Hindlimb muscle (tissue), 1 donor: Measurements from ENCODE around the gene OR52I1. TPM values are rescaled to one million over a fixed set of nuclear protein-coding genes. Genes with fewer than 3 reads are reported as not detected.

Source experiments
- DNase-seq: peaks from one replicate; pipeline ENCODE4 v3.0.0-alpha.2; 2013
- polyA plus RNA-seq: library from polyadenylated mRNA; unstranded; fragments of 120-200 nt; gene quantifications from one replicate; pipeline ENCODE4 v1.2.1, GENCODE V29; 2013; ENCODE audit not compliant: insufficient read length

OR52I1 gene
- polyA plus RNA-seq: not detected

- DNase-seq: no peak
These were observed at the start of gene OR52I1 for GRCh38 chr11:4593739-4594138. Gene OR52I1, plus strand, starts transcription at chr11:4594039. Its CDS starts 0 bp downstream, at chr11:4594039.

DNA sequence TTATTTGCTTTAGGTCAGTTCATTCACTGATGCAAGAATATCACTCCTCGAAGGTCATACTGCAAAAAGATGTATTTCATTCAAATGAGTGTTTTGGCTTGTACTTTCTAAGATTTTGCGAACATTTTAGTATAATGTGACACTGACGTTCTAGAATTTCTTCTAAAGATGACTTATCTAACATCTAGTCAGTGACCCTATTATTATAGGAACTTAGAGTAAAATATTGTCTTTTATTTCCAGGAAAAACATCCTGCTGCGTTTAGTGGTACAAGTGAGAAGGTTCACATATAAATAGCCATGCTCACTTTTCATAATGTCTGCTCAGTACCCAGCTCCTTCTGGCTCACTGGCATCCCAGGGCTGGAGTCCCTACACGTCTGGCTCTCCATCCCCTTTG is 48.9 kb upstream of the OR52I1 start, which contains the start of gene OR52M1:
Gene OR52M1, plus strand, starts transcription at position 301 of the 400 bp plus-strand sequence. Its CDS starts 0 bp downstream, at position 301.
- DNase-seq: no peak

DNA sequence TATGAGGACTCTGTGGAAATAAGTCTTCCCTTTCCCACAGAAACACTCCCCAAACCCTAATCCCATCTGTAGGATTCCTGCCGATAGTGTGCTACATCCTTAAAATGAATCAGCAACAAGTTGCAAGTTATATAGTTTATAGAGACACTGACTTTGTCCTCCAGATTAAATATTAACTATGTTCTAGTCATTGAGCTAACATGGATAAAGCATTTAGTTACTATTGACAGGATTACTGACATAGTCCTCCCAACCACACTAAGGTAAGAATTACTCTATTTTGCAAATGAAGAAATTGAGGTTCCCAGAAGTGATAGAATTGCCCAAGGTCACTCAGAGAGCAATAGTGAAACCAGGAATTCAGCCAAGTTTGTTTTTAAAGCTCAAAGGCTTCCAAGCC is 47.0 kb upstream of the OR52I1 start:
- no peak for DNase-seq

GRCh38 chr11:4547416-4547815 is 46.4 kb upstream of the OR52I1 start:
- no peak for DNase-seq

DNA sequence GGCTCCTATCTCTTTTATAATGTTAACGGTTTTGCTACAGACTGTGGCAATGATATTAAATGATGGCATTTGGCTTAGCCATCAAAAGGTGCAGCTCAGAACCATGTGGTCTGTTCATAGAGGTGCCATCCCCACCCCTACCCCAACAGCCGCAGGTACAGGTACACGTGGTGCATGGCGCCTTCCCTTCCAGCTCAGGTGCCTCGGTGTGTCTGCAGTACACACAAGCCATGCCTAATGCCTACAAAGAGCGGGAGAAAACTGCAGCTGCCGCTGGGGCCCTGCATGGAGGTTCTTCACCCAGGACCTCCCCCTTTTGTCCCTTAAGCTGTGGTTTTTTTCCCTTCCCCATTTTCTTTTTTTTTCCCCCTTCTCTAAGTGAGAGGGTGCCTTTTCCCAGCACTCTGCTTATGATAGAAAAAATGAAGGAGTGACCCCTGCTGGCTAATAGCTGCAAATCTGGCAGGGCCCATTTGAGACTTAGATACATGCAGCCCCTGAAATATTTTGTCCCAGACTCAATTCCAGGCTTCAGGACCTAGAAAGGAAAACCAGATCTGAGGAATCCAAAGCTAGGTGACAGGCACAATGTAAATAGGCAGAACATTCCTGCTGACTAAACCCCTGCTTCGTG is 42.4 kb upstream of the OR52I1 start:
- no peak for DNase-seq

GRCh38 chr11:4559527-4560440 is 34.1 kb upstream of the OR52I1 start:
- DNase-seq: no peak

- no peak for DNase-seq
These were observed 33.4 kb upstream of the OR52I1 start for GRCh38 chr11:4560467-4560866.

- no peak for DNase-seq
These were observed 28.5 kb upstream of the OR52I1 start for GRCh38 chr11:4565371-4565770.

GRCh38 chr11:4569075-4569474 is 24.8 kb upstream of the OR52I1 start:
- DNase-seq: no peak

DNA sequence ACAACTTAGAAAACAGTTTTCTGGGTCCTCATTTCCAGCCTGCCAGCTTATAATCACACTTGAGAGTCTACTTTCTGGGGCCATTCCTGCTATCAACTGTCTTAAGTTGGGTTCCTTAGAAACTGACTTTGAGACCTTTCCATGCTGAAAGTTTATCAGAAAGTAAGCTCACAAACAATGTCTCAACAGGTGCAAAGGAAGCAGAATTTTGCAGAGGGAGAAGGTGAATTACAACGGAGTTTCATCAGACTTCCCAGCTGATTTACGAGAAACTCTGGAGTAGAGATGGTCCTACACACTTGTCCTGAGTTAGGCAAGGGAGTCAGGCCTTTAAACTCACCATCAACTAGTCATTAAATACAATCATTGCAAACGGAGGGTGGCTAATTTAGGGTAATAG is 17.0 kb upstream of the OR52I1 start:
- DNase-seq: no peak

- DNase-seq: no peak
These were observed 16.1 kb upstream of the OR52I1 start for GRCh38 chr11:4577761-4578160.

DNA sequence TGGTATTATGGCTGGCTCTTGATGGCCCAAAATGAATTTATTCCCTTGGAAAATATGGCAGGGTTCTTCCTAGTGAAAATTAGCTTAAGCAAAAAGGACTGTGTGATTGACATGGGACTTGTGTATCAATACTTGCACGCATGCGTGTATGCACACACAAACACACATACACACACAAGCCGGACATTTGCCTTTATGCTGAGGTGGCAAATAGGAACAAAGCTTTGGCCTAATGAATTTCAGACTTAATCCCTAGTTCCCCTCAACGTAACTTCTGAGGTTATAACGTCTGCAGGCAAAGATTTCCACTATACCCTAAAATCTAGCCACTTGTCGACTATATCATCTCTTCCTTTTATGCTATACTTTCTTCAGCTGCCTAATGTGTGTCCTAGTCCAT is 15.2 kb upstream of the OR52I1 start:
- no peak for DNase-seq

DNA sequence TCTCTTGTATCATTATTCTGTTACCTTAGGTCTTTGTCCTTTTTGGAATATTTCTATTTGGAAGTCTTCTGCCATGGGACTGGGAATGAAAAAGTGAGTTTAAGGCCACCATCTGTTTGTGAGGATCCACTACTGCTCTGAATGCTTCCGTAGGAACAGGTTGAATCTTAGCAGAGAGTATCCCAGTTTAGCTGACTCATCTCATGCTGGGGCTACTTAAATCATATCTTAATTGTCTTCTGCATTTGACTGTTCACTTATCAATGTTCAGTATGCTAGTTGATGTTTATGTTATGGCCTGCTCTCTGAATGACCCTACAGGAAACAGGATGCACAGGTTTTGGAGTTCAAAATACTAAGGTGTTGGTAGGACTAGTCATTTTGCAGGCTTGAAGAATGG is 13.7 kb upstream of the OR52I1 start:
- no peak for DNase-seq

GRCh38 chr11:4581443-4581842 is 12.4 kb upstream of the OR52I1 start, which contains the start of gene OR52I2:
Gene OR52I2, plus strand, starts transcription at chr11:4581743.
- DNase-seq: no peak

- no peak for DNase-seq
These were observed 4.8 kb upstream of the OR52I1 start for GRCh38 chr11:4589017-4589416.

- no peak for DNase-seq
These were observed 11.2 kb downstream of the OR52I1 start for GRCh38 chr11:4605057-4605456.

GRCh38 chr11:4606231-4607015 is 12.6 kb downstream of the OR52I1 start:
- DNase-seq: no peak

DNA sequence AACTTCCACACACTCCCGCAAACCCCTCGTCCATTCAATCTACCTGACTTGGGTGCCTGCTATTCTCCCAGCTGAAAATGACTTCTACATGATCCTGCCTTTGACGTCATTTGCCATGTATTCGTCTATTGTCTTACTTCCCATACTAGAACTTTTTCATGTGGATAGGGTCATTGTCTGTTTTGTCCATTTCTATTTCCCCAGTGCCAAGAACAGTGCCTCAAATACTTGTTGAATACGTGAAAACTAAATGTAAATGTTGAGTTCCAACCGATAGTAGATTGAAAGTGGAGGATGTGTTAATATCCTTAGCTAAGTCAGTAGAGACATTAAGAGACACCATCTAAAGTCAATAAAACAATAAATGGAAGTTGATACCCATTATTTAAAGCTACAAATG is 13.3 kb downstream of the OR52I1 start:
- DNase-seq: no peak

DNA sequence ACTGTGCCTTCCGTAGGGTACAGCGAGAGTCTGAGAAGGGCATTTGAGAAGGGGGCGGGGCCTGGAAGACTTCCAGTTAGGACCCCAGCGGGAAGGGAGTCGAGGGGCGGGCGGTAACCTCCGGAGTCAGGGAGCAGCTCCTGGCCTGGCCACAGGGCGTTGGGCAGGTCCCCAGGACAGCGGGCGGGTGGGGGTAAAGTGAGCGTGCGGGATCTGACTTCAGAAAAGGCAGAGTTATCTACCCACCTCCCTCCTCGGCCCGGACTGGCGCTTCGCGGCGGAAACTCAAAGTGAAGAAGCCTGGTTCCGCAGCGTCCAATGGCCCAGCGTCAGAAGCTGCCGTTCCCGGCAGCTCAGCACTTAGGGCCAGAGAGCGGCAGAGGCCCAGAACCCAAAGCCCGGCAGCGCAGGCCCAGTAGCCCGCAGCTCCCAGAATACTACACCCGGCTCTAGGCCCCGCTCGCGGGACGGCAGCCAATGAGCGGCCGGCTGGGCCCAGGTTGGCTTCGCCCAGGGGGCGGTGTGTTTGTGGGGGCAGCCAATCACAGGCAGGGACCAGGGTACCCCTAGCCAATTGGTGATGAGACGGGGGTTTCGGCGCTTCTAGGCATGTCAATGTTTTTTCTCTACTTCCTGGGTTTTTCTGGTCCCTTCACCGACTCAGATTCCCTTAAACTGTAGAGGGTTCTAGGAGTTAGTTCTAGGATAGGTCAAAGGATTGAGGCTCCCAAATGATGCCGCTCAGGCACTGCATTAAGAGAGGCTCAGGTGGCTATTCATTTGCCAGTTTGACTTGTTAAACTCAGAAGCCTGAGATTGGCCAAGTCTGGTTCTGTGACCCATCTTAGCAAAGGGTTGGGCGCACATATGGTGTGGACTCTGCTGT is 14.2 kb downstream of the OR52I1 start, which contains the start of gene TRIM68:
Gene TRIM68, minus strand, starts transcription at position 451 of the 886 bp plus-strand sequence. CDS start 2,727 bp downstream, outside the sequence.
- DNase-seq: peak; percentile 93

GRCh38 chr11:4610258-4610935 is 16.6 kb downstream of the OR52I1 start:
- no peak for DNase-seq

- DNase-seq: no peak
These were observed 18.1 kb downstream of the OR52I1 start for GRCh38 chr11:4611986-4612385.
